Type B pancreatic cell (in vitro differentiated cells): ENCODE measurements around the gene PRKCB. TPM values are rescaled to one million over a fixed set of nuclear protein-coding genes. Genes with fewer than 3 reads are reported as not detected.
"Not testable (repeated sequence)": the region's sequence is repeated elsewhere in the genome, so short reads cannot be mapped to it uniquely, and the experiment has no call there.

Experiments
- DNase-seq: peaks from one replicate; pipeline ENCODE4 v3.0.0; 2021; ENCODE audit warnings: mixed read lengths; ENCODE audit not compliant: unreplicated experiment; ENCODE audit errors: extremely low spot score
- H3K27ac Mint-ChIP-seq: 2 replicates; pipeline ENCODE4 v1.8.0; 2021; ENCODE audit warnings: mild to moderate bottlenecking, mixed read lengths
- H3K27me3 Mint-ChIP-seq: 2 replicates; pipeline ENCODE4 v1.8.0; 2021; ENCODE audit warnings: mixed read lengths
- H3K36me3 Mint-ChIP-seq: 2 replicates; pipeline ENCODE4 v1.8.0; 2021; ENCODE audit warnings: mixed read lengths
- H3K4me1 Mint-ChIP-seq: one replicate; pipeline ENCODE4 v1.8.0; 2021; ENCODE audit warnings: mixed read lengths; ENCODE audit not compliant: unreplicated experiment
- H3K4me3 Mint-ChIP-seq: 2 replicates; pipeline ENCODE4 v1.8.0; 2021; ENCODE audit warnings: mild to moderate bottlenecking, mixed read lengths
- H3K9me3 Mint-ChIP-seq: 2 replicates; pipeline ENCODE4 v1.8.0; 2021; ENCODE audit warnings: mixed read lengths
- total RNA-seq: library from RNA; stranded (reverse); gene quantifications from 2 replicates; pipeline ENCODE4 v1.2.1, GENCODE V29; 2021; ENCODE audit warnings: low replicate concordance
- TF ChIP-seq, protein P1 (sequence below): fragments of 200-600 bp; sonication (generic); conservative IDR thresholded peaks from 2 replicates; pipeline ENCODE4 v1.5.0; 2021; ENCODE audit warnings: antibody characterized with exemption, mild to moderate bottlenecking

Gene PRKCB
- total RNA-seq, 1 donor from 2014 or later: 10.2 TPM

DNA sequence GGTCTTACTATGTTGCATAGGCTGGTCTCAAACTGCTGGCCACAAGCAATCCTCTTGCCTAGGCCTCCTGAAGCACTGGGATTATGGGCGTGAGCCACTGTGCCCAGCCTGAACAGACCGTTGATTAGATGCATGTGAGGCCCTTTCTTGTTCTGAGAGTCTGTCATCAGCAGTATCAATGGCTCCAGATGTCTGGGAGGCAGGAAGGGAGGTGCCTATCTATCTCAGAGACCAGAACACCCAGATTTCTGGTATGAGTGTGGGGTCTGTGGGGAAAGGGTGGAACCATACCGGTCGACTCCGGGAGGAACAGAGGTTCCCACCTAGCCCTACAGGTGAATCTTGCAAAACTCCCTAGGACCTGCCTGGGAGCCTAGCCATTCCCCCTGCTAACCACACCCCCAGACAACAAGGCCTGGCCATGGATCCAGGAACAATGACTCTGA, 71.7 kb downstream of the PRKCB start:
- H3K27ac Mint-ChIP-seq: no peak overlapping the region
- H3K27me3 Mint-ChIP-seq: peaks cover 5% of the 10 kb centered on the region
- DNase-seq: no peak
- H3K36me3 Mint-ChIP-seq: no peaks in the 10 kb centered on the region
- H3K4me3 Mint-ChIP-seq: no peak overlapping the region
- no peaks in the 10 kb centered on the region for H3K4me1 Mint-ChIP-seq
- TF ChIP-seq, protein P1, sequence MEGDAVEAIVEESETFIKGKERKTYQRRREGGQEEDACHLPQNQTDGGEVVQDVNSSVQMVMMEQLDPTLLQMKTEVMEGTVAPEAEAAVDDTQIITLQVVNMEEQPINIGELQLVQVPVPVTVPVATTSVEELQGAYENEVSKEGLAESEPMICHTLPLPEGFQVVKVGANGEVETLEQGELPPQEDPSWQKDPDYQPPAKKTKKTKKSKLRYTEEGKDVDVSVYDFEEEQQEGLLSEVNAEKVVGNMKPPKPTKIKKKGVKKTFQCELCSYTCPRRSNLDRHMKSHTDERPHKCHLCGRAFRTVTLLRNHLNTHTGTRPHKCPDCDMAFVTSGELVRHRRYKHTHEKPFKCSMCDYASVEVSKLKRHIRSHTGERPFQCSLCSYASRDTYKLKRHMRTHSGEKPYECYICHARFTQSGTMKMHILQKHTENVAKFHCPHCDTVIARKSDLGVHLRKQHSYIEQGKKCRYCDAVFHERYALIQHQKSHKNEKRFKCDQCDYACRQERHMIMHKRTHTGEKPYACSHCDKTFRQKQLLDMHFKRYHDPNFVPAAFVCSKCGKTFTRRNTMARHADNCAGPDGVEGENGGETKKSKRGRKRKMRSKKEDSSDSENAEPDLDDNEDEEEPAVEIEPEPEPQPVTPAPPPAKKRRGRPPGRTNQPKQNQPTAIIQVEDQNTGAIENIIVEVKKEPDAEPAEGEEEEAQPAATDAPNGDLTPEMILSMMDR: no peak
- H3K9me3 Mint-ChIP-seq: no peaks in the 10 kb centered on the region

DNA sequence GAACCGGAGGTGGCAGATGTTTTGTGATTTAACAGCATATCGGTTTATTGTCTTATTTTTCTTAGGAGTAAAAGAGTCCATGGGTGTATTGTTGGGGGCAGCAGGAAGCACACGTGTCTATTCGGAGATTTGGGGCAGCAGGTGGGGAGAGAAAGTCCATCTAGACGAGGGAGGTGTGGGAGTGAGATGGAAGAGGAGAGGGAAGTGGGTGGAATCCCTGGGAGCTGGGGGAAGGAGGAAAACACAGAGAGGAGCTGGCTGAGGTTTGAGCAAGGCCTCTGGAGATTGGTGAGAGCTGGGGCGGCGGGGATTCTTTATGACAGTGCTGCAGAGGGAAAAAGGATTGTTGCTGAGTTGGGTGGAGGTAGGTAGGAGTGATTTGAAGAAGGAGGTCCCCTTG, 72.1 kb downstream of the PRKCB start:
- TF ChIP-seq, protein P1: no peak

DNA sequence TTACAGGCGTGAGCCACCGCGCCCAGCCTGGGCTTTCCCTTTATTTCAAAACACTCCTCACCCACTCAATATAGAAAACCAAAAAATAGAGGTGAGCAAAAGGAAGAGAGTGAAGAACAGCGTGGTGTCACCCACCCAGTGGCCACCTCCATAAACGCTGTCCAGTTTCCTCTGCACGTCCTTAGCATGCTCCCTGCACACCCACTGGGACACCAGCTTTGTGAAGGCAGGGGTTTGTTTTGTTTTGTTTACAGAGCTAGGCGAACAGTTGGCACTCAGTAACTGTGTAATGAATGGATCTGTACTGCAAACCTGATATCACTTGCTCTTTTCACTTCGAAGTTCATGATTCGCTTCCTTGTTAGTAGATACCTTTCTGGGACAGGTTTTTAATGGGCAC, 73.0 kb downstream of the PRKCB start:
- H3K36me3 Mint-ChIP-seq: no peaks in the 10 kb centered on the region
- no peaks in the 10 kb centered on the region for H3K9me3 Mint-ChIP-seq
- peaks cover 5% of the 10 kb centered on the region for H3K27me3 Mint-ChIP-seq
- no peak for DNase-seq
- no peak overlapping the region for H3K27ac Mint-ChIP-seq
- no peak overlapping the region for H3K4me3 Mint-ChIP-seq
- TF ChIP-seq, protein P1: no peak
- H3K4me1 Mint-ChIP-seq: no peaks in the 10 kb centered on the region

More for the DNA sequence above, 72.1 kb downstream of the PRKCB start:
- Mint-ChIP-seq H3K9me3 (no peaks in the 10 kb centered on the region), H3K36me3 (no peaks in the 10 kb centered on the region), H3K4me3 (no peak overlapping the region), H3K27me3 (peaks cover 5% of the 10 kb centered on the region), H3K4me1 (no peaks in the 10 kb centered on the region), H3K27ac (no peak overlapping the region)
- DNase-seq: no peak

DNA sequence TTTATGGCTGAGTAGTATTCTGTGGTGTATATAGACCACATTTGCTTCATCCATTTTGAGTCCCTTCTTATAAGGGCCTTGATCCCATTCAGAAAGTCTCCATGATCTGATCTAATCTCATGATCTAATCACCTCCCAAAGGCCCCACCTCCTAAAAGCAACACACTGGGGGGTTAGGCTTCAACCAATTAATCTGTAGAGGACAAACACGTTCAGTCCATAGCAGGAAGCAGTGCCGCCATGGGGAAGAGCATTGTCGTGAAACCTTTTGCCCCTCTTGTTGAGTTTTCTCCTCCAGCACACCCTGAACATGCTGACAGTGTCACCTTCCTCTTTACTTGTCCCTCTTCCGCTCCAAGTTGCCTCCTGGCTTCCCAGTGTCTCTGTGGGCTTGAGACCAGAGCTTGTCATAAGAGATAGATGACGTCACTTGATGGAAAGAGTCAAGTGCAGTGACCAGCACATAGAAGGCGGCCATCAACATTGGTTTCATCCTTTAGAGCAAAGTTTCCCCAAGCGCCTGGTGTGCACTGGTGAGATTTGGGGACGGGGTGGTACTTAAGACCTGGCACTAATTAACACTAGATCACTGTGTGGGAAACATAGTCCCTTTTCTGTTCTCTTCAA, 74.1 kb downstream of the PRKCB start:
- Mint-ChIP-seq H3K27me3 (peaks cover 5% of the 10 kb centered on the region), H3K4me3 (no peak overlapping the region), H3K9me3 (no peaks in the 10 kb centered on the region), H3K27ac (no peak overlapping the region), H3K36me3 (no peaks in the 10 kb centered on the region), H3K4me1 (no peaks in the 10 kb centered on the region)
- TF ChIP-seq, protein P1: no peak
- no peak for DNase-seq

DNA sequence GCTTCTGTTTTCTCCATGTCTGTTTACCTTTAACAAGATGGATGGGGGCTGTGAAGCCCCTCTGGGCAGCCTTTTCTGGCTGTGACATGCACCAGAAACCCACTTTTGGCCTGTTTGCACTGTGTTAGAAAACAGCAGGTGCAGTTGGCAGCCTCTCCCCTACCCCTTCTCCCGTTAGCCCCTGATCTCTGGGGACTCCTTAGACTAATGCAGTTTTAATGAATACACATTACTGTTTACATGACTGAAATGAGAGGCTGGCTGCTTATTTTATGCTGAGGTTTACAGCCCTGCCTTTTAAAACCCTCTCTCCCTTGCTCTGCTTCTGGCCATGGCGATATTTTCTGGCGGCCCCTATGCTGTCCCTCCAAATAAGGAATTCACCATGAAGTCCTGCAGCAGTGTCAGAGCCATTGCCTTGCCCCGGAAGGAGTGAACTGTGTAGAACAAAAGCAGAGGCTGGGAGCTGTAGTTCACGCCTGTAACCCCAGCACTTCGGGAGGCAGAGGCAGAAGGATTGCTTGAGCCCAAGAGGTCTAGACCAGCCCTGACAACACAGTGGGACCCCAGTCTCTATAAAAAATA, 79.3 kb downstream of the PRKCB start:
- no peaks in the 10 kb centered on the region for H3K9me3 Mint-ChIP-seq
- no peak for DNase-seq
- H3K27me3 Mint-ChIP-seq: no peaks in the 10 kb centered on the region
- no peaks in the 10 kb centered on the region for H3K36me3 Mint-ChIP-seq
- no peak overlapping the region for H3K4me3 Mint-ChIP-seq
- TF ChIP-seq, protein P1: no peak
- H3K27ac Mint-ChIP-seq: no peak overlapping the region
- no peaks in the 10 kb centered on the region for H3K4me1 Mint-ChIP-seq

DNA sequence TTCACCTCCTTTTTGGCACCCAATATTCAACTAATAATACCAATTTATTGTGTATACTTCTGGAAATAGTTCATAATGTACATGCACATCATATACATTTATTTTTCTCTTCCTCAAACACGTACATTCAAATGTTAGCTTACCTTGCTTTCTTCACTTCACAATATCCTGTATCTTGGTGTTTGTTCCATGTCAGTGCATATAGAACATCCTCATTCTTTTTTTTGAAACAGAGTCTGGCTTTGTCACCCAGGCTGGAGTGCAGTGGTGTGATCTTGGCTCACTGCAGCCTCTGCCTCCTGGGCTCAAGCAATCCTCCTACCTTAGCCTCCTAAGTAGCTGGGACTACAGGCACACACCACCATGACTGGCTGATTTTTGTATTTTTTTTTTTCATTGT, 80.8 kb downstream of the PRKCB start:
- H3K36me3 Mint-ChIP-seq, DNase-seq, H3K27me3 Mint-ChIP-seq, H3K4me1 Mint-ChIP-seq, H3K9me3 Mint-ChIP-seq, H3K27ac Mint-ChIP-seq, H3K4me3 Mint-ChIP-seq: not testable (repeated sequence)
